ENCODE results near the gene SSBP3. TPM values are rescaled to one million over a fixed set of nuclear protein-coding genes. Genes with fewer than 3 reads are reported as not detected.

The SSBP3 gene
- total and polyA plus RNA-seq, 2 experiments from 2014 or later = 47.4 to 68.6 TPM

DNA sequence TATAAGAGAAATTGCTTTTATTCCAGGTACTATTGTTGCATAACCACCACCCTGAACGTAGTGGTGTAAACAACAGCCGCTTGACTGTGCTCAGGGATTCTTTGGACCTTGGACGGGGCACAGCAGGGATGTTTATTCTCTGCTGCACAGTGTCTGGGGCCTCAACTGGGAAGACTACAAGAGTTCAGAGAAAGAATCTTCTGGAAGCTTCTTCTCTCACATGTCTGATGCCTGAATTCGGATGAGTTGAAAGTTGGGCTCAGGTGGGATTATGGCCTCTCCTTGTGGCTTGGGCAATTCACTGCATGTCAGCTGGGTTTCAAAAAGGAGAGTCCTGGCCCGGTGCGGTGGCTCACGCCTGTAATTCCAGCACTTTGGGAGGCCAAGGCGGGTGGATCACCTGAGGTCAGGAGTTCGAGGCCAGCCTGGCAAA, 19.0 kb upstream of the SSBP3 start:
- Histone ChIP-seq H3K36me3 (ENCODE audit: insufficient read depth) (no peaks in the 10 kb centered on the region), H3K27me3 (ENCODE audit: insufficient read depth) (no peaks in the 10 kb centered on the region), H2AFZ (no peak overlapping the region), H3K4me2 (no peak overlapping the region), H3K9me2 (ENCODE audit: insufficient read depth) (no peaks in the 10 kb centered on the region), H3K27ac (ENCODE audit: low read depth) (no peak overlapping the region), H3K79me2 (replicated peaks; ENCODE audit: insufficient read depth) (no peaks in the 10 kb centered on the region), H3K4me3 (no peak overlapping the region), H3K4me1 (ENCODE audit: insufficient read depth) (no peaks in the 10 kb centered on the region), H4K20me1 (replicated peaks; ENCODE audit: insufficient read depth) (no peaks in the 10 kb centered on the region), H3F3A (replicated peaks; ENCODE audit: low read depth) (no peaks in the 10 kb centered on the region)
- Mint-ChIP-seq H3K27ac (no peak overlapping the region), H3K36me3 (ENCODE audit: low read depth) (no peaks in the 10 kb centered on the region), H3K27me3 (ENCODE audit: insufficient read depth, low read depth, poor library complexity) (peaks cover 7% of the 10 kb centered on the region), H3K9me3 (no peaks in the 10 kb centered on the region; the same call in 2 of the 3 replicates), H3K4me1 (no peaks in the 10 kb centered on the region), H3K4me3 (no peak overlapping the region)
- DNase-seq (ENCODE audit: low spot score) = peak; percentile 30
- no peak for TF ChIP-seq EZH2 (IDR thresholded peaks at IDR 0.05; ENCODE audit: low read depth, unreplicated experiment)
- TF ChIP-seq STAT1 (IDR thresholded peaks at IDR 0.05; ENCODE audit: unreplicated experiment) = no peak
- TF ChIP-seq, protein P1, sequence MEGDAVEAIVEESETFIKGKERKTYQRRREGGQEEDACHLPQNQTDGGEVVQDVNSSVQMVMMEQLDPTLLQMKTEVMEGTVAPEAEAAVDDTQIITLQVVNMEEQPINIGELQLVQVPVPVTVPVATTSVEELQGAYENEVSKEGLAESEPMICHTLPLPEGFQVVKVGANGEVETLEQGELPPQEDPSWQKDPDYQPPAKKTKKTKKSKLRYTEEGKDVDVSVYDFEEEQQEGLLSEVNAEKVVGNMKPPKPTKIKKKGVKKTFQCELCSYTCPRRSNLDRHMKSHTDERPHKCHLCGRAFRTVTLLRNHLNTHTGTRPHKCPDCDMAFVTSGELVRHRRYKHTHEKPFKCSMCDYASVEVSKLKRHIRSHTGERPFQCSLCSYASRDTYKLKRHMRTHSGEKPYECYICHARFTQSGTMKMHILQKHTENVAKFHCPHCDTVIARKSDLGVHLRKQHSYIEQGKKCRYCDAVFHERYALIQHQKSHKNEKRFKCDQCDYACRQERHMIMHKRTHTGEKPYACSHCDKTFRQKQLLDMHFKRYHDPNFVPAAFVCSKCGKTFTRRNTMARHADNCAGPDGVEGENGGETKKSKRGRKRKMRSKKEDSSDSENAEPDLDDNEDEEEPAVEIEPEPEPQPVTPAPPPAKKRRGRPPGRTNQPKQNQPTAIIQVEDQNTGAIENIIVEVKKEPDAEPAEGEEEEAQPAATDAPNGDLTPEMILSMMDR (conservative IDR thresholded peaks at IDR 0.05; ENCODE audit: low read depth in 2 of 2) = peak; percentile 18 to 56; a peak in 3 of 4 replicates
- TF ChIP-seq JUNB (IDR thresholded peaks at IDR 0.05; ENCODE audit: unreplicated experiment) = no peak
- no peak for ATAC-seq

DNA sequence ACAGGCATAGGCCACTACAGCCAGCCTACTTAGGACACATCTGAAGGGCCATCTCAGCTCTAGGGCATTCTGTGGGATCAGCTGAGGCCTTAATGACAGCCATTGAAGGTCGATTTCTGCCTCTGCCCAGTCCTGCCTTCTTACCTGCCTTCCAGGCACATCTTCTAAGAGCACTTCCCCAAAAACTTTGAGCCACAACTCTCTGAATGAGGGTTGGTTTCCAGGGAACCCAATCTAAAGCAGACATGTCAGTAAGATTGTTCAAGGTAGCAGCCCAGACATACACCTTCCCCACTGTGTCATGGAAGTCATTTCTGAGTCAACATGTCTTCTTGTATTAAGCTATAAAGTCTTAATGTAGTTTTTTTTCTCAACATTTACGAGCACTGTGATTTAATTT, 18.2 kb upstream of the SSBP3 start:
- DNase-seq (ENCODE audit: low spot score) (no peak), ATAC-seq (no peak)
- no peaks in the 10 kb centered on the region for H3K36me3 Mint-ChIP-seq (ENCODE audit: low read depth)
- H3K4me3 ChIP-seq = no peak overlapping the region
- no peaks in the 10 kb centered on the region for H3F3A ChIP-seq (replicated peaks; ENCODE audit: low read depth)
- TF ChIP-seq POLR2AphosphoS5 (IDR thresholded peaks at IDR 0.05; ENCODE audit: low read depth) = no peak
- no peak for TF ChIP-seq ZNF331 (CRISPR knock-in tag; IDR thresholded peaks at IDR 0.05; ENCODE audit: low read depth)
- no peak for TF ChIP-seq ZNF114 (CRISPR knock-in tag; IDR thresholded peaks at IDR 0.05)
- TF ChIP-seq, protein P2, sequence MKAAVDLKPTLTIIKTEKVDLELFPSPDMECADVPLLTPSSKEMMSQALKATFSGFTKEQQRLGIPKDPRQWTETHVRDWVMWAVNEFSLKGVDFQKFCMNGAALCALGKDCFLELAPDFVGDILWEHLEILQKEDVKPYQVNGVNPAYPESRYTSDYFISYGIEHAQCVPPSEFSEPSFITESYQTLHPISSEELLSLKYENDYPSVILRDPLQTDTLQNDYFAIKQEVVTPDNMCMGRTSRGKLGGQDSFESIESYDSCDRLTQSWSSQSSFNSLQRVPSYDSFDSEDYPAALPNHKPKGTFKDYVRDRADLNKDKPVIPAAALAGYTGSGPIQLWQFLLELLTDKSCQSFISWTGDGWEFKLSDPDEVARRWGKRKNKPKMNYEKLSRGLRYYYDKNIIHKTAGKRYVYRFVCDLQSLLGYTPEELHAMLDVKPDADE (IDR thresholded peaks at IDR 0.05) = no peak
- no peak for TF ChIP-seq EZH2phosphoT487 (IDR thresholded peaks at IDR 0.05; ENCODE audit: unreplicated experiment)
- no peak for TF ChIP-seq CREB1 (CRISPR knock-in tag; IDR thresholded peaks at IDR 0.05; ENCODE audit: low read depth)
- no peak for TF ChIP-seq NANOG (IDR thresholded peaks at IDR 0.05; ENCODE audit: borderline replicate concordance)
- TF ChIP-seq, protein P3, sequence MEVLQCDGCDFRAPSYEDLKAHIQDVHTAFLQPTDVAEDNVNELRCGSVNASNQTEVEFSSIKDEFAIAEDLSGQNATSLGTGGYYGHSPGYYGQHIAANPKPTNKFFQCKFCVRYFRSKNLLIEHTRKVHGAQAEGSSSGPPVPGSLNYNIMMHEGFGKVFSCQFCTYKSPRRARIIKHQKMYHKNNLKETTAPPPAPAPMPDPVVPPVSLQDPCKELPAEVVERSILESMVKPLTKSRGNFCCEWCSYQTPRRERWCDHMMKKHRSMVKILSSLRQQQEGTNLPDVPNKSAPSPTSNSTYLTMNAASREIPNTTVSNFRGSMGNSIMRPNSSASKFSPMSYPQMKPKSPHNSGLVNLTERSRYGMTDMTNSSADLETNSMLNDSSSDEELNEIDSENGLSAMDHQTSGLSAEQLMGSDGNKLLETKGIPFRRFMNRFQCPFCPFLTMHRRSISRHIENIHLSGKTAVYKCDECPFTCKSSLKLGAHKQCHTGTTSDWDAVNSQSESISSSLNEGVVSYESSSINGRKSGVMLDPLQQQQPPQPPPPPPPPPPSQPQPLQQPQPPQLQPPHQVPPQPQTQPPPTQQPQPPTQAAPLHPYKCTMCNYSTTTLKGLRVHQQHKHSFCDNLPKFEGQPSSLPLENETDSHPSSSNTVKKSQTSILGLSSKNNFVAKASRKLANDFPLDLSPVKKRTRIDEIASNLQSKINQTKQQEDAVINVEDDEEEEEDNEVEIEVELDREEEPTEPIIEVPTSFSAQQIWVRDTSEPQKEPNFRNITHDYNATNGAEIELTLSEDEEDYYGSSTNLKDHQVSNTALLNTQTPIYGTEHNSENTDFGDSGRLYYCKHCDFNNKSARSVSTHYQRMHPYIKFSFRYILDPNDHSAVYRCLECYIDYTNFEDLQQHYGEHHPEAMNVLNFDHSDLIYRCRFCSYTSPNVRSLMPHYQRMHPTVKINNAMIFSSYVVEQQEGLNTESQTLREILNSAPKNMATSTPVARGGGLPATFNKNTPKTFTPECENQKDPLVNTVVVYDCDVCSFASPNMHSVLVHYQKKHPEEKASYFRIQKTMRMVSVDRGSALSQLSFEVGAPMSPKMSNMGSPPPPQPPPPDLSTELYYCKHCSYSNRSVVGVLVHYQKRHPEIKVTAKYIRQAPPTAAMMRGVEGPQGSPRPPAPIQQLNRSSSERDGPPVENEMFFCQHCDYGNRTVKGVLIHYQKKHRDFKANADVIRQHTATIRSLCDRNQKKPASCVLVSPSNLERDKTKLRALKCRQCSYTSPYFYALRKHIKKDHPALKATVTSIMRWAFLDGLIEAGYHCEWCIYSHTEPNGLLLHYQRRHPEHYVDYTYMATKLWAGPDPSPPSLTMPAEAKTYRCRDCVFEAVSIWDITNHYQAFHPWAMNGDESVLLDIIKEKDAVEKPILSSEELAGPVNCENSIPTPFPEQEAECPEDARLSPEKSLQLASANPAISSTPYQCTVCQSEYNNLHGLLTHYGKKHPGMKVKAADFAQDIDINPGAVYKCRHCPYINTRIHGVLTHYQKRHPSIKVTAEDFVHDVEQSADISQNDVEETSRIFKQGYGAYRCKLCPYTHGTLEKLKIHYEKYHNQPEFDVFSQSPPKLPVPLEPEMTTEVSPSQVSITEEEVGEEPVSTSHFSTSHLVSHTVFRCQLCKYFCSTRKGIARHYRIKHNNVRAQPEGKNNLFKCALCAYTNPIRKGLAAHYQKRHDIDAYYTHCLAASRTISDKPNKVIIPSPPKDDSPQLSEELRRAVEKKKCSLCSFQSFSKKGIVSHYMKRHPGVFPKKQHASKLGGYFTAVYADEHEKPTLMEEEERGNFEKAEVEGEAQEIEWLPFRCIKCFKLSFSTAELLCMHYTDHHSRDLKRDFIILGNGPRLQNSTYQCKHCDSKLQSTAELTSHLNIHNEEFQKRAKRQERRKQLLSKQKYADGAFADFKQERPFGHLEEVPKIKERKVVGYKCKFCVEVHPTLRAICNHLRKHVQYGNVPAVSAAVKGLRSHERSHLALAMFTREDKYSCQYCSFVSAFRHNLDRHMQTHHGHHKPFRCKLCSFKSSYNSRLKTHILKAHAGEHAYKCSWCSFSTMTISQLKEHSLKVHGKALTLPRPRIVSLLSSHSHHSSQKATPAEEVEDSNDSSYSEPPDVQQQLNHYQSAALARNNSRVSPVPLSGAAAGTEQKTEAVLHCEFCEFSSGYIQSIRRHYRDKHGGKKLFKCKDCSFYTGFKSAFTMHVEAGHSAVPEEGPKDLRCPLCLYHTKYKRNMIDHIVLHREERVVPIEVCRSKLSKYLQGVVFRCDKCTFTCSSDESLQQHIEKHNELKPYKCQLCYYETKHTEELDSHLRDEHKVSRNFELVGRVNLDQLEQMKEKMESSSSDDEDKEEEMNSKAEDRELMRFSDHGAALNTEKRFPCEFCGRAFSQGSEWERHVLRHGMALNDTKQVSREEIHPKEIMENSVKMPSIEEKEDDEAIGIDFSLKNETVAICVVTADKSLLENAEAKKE (CRISPR knock-in tag; IDR thresholded peaks at IDR 0.05) = no peak
- no peak overlapping the region for H3K4me2 ChIP-seq
- no peak overlapping the region for H3K27ac Mint-ChIP-seq
- no peak overlapping the region for H3K4me3 Mint-ChIP-seq
- no peaks in the 10 kb centered on the region for H3K36me3 ChIP-seq (ENCODE audit: insufficient read depth)
- no peak overlapping the region for H2AFZ ChIP-seq
- H3K4me1 ChIP-seq (ENCODE audit: insufficient read depth) = no peaks in the 10 kb centered on the region
- H3K79me2 ChIP-seq (replicated peaks; ENCODE audit: insufficient read depth) = no peaks in the 10 kb centered on the region
- H3K27me3 ChIP-seq (ENCODE audit: insufficient read depth) = no peaks in the 10 kb centered on the region
- H3K9me2 ChIP-seq (ENCODE audit: insufficient read depth) = no peaks in the 10 kb centered on the region
- no peak overlapping the region for H3K27ac ChIP-seq (ENCODE audit: low read depth)
- no peaks in the 10 kb centered on the region for H4K20me1 ChIP-seq (replicated peaks; ENCODE audit: insufficient read depth)
- H3K27me3 Mint-ChIP-seq (ENCODE audit: insufficient read depth, low read depth, poor library complexity) = peaks cover 9% of the 10 kb centered on the region
- no peaks in the 10 kb centered on the region for H3K4me1 Mint-ChIP-seq
- no peaks in the 10 kb centered on the region; the same call in 2 of the 3 replicates for H3K9me3 Mint-ChIP-seq
